ENCODE measurements around the gene ZNF503. TPM values are rescaled to one million over a fixed set of nuclear protein-coding genes. Genes with fewer than 3 reads are reported as not detected.

The ZNF503 gene
- total RNA-seq, 3 donors from 2014 or later = 3.7 to 32.3 (median 6.1) TPM

GRCh38 chr10:75398200-75398691, 3.3 kb downstream of the ZNF503 start:
- H3K4me3 ChIP-seq = no peak overlapping the region
- DNase-seq (no peak), ATAC-seq (no peak)
- no peak for TF ChIP-seq CTCF (IDR thresholded peaks at IDR 0.05)
- intact Hi-C loops (cut with DNase I, micrococcal nuclease) = loop anchor here (10.0 kb wide), 2 partner anchors 517 to 637 kb away; no protein-coding TSS in a partner anchor
- H3K36me3 ChIP-seq (ENCODE audit: low read depth) = no peaks in the 10 kb centered on the region
- no peaks in the 10 kb centered on the region for H3K9me3 ChIP-seq
- peaks cover 8% of the 10 kb centered on the region for H3K4me1 ChIP-seq (ENCODE audit: low read depth)

DNA sequence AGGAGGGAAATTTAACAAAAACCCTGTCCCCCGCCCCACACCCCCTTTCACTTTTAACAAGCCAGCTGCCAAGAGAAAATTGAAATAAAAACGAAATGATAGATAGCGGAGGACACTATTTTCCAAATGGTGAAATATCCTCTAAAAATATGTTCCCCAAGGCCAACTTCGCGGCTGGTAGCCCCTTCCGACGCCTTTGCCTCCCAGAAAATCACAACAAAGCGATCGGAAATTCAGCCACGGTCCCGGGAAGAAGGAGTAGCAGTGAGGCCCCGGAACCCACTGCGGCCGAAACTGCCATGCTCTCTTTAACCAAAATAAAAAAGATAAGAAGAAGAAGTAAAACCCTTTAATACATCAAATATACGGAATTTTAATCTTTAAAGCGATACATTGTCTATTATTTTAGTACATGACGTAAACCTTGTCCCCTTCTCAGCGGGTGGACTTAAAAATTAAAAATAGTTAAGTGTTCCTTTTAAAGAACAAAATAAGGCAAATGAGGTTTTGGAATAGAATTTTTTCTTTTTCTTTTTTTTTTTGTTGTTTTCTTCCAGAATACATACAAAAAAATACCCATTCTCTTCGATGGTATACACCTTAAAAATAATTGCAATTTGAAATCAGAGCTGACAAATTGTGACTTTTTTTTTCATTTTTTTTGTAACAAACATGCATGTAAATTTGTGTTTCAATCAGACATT, 3.9 kb downstream of the ZNF503 start:
- Histone ChIP-seq H3K36me3 (ENCODE audit: low read depth) (no peaks in the 10 kb centered on the region), H3K4me3 (no peak overlapping the region), H3K9me3 (no peaks in the 10 kb centered on the region), H3K4me1 (ENCODE audit: low read depth) (peaks cover 8% of the 10 kb centered on the region)
- no peak for ATAC-seq
- intact Hi-C loops (cut with DNase I, micrococcal nuclease) = loop anchor here (10.0 kb wide), 2 partner anchors 517 to 637 kb away; no protein-coding TSS in a partner anchor
- DNase-seq = peak in 1 of 3 donors; percentile 44
- no peak for TF ChIP-seq CTCF (IDR thresholded peaks at IDR 0.05)

GRCh38 chr10:75396631-75397495, 4.7 kb downstream of the ZNF503 start:
- no peak for TF ChIP-seq CTCF (IDR thresholded peaks at IDR 0.05)

DNA sequence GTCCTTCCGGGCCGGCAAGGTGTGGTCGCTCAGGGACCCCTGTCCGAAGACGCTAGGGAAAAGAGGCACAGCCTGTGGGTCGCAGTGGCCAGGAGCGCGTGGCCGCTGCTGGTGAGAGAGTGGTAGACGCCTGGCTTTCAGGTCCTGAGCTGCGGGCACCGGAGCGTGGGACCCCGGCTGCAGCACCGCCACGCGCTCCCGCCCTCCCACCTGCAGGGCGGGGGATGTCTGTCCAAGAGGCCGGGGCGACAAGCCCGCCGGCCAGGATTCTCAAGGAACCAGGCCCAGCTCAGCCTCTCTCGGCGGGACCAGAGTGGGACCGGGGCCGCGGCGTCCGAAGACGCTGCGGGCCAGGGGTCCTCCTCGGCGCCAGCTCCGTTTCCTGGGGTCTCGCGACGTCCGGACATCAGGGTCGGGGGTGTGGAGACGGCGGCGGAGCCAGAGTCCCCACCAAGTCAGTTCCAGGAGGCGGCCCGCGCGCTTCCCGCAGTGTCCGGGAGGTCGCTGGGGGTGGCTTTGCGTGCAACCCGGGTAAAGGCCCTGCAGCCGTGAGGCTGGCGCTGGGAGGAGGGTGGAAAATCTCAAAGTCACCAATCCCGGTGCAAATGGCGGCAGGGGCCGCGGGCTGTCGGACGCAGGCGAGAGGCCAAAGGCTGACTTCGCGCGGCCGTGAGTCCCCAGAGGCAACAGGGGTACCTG, 5.5 kb downstream of the ZNF503 start:
- Histone ChIP-seq H3K36me3 (ENCODE audit: low read depth) (no peaks in the 10 kb centered on the region), H3K4me1 (ENCODE audit: low read depth) (peaks cover 8% of the 10 kb centered on the region), H3K9me3 (no peaks in the 10 kb centered on the region), H3K4me3 (peak overlapping the region; percentile 4)
- ATAC-seq (peak; percentile 37), DNase-seq (peak in 2 of 3 donors; percentile 40 to 60)
- intact Hi-C loops (cut with DNase I, micrococcal nuclease) = loop anchor here (10.0 kb wide), 2 partner anchors 519 to 639 kb away; no protein-coding TSS in a partner anchor
- no peak for TF ChIP-seq CTCF (IDR thresholded peaks at IDR 0.05)

More at GRCh38 chr10:75396631-75397495, 4.7 kb downstream of the ZNF503 start:
- ATAC-seq (peak; percentile 31), DNase-seq (peak in 2 of 3 donors; percentile 56 to 70)
- Histone ChIP-seq H3K4me3 (peak overlapping the region; percentile 4), H3K4me1 (ENCODE audit: low read depth) (peaks cover 8% of the 10 kb centered on the region), H3K9me3 (no peaks in the 10 kb centered on the region), H3K36me3 (ENCODE audit: low read depth) (no peaks in the 10 kb centered on the region)
- intact Hi-C loops (cut with DNase I, micrococcal nuclease) = loop anchor here (10.0 kb wide), 2 partner anchors 518 to 638 kb away; no protein-coding TSS in a partner anchor
